DND-41 (cell line): ENCODE measurements around the gene USE1.

Source experiments
- EZH2 ChIP-seq: IDR thresholded peaks from 3 replicates; pipeline ENCODE4 v1.6.1; 2012; ENCODE audit warnings: borderline replicate concordance, low read depth, mild to moderate bottlenecking, moderate library complexity, low read length, inconsistent platforms; ENCODE audit not compliant: severe bottlenecking
- TF ChIP-seq, protein P1 (sequence below): IDR thresholded peaks from 2 replicates; pipeline ENCODE4 v1.5.1; 2012; ENCODE audit warnings: borderline replicate concordance, low read length, moderate library complexity, mild to moderate bottlenecking; ENCODE audit not compliant: poor library complexity, severe bottlenecking; ENCODE audit errors: extremely low read depth

DNA sequence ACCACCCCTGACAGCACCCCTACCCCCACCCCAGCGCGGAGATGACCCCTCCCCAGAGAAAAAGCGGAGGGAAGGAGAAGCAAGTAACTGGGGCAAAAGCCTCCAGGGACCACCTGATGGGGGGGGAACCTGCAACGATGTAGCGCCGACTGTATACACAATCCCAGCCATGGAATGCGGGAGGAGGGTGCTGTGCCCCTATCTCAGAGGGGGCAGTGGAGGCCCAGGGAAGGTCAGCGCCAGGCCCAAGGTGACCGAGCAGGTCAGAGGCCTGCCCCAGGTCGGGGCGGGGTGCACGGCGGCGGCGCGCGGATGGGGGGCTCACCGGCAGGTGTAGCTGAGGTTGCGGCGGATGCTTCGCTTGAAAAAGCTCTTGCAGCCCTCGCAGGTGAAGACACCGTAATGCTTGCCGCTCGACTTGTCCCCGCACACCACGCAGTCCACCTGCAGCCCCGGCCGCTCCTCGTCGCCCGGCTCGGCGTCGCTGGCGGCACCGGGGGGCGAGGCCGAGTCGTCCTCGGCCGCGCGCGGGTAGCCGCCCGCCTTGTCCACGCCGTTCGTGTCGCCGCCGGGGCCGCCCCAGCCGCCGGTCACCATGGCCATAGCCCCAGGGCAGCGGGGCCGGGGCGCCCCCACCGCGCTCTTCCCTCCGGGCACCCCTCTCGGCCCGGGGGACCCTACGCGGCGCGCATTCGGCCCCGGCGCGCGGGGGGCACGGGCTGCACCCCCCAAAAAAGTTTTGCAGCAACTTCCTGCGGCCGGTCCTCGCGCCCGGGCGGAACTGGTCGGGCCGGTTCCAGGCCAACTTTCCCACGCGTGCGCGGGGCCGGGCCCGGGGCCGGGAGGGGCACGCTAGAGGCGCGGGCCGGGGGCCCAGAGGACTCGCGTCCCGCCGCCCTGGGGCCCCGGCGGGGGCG is 29.7 kb downstream of the USE1 start:
- no peak for TF ChIP-seq EZH2
- TF ChIP-seq, protein P1, sequence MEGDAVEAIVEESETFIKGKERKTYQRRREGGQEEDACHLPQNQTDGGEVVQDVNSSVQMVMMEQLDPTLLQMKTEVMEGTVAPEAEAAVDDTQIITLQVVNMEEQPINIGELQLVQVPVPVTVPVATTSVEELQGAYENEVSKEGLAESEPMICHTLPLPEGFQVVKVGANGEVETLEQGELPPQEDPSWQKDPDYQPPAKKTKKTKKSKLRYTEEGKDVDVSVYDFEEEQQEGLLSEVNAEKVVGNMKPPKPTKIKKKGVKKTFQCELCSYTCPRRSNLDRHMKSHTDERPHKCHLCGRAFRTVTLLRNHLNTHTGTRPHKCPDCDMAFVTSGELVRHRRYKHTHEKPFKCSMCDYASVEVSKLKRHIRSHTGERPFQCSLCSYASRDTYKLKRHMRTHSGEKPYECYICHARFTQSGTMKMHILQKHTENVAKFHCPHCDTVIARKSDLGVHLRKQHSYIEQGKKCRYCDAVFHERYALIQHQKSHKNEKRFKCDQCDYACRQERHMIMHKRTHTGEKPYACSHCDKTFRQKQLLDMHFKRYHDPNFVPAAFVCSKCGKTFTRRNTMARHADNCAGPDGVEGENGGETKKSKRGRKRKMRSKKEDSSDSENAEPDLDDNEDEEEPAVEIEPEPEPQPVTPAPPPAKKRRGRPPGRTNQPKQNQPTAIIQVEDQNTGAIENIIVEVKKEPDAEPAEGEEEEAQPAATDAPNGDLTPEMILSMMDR: no peak
